ENCODE results near the gene NUDT1. TPM values are rescaled to one million over a fixed set of nuclear protein-coding genes. Genes with fewer than 3 reads are reported as not detected.

Gene NUDT1
- total RNA-seq, 1 donor from 2014 or later: 19.2 TPM

DNA sequence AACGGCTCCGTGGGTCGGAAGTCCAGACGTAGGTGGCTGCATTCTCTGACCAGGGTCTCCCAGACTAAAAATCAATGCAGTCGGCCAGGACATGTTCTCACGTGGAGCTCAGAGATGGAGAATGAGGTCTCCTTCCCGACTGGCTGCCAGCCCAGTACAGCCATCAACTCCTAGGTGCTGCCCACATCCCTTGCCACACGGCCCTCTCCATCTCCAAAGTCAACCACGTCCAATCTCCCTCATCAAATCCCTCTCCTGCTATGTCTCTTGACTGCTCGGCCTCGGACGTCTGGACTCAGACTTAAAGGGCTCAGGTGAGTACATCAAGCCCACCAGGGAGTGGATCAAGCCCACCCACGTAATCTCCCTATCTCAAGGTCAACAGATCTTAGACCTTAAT lies 16.2 kb upstream of the NUDT1 start:
- no peak for TF ChIP-seq CTCF (IDR thresholded peaks at IDR 0.05; ENCODE audit: unreplicated experiment)
- no peaks in the 10 kb centered on the region for H3K4me1 Mint-ChIP-seq
- H3K9me3 Mint-ChIP-seq: no peaks in the 10 kb centered on the region
- no peak overlapping the region for H3K27ac Mint-ChIP-seq
- DNase-seq (ENCODE audit: low spot score in 2 of 2, unreplicated experiment in 2 of 2): no peak
- no peaks in the 10 kb centered on the region for H3K27me3 Mint-ChIP-seq (ENCODE audit: low read depth)
- H3K36me3 Mint-ChIP-seq: peaks cover 31% of the 10 kb centered on the region
- no peak overlapping the region for H3K4me3 Mint-ChIP-seq

GRCh38 chr7:2227699-2228098 lies 14.3 kb upstream of the NUDT1 start:
- Mint-ChIP-seq H3K4me1 (peaks cover 8% of the 10 kb centered on the region), H3K27ac (no peak overlapping the region), H3K27me3 (ENCODE audit: low read depth) (no peaks in the 10 kb centered on the region), H3K9me3 (no peaks in the 10 kb centered on the region), H3K4me3 (no peak overlapping the region), H3K36me3 (peaks cover 23% of the 10 kb centered on the region)
- no peak for DNase-seq (ENCODE audit: low spot score in 2 of 2, unreplicated experiment in 2 of 2)
- no peak for TF ChIP-seq CTCF (IDR thresholded peaks at IDR 0.05; ENCODE audit: unreplicated experiment)

DNA sequence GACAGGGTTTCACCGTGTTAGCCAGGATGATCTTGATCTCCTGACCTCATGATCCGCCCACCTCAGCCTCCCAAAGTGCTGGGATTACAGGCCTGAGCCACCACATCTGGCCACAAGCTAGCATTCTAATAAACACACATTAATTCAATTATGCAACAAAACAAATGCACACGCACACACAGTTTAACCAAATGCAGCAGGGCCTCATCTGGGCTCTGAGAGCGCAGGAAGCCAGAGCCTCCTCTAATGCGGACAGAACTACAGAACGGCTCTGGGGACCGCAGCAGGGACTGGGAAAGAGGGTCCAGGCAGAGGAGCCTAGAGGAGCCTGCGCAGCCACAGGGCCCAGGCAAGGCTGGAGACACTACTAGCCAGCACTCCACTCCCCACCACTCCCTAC lies 13.1 kb upstream of the NUDT1 start:
- H3K4me1 Mint-ChIP-seq: peaks cover 14% of the 10 kb centered on the region
- no peak overlapping the region for H3K27ac Mint-ChIP-seq
- H3K36me3 Mint-ChIP-seq: peaks cover 22% of the 10 kb centered on the region
- DNase-seq (ENCODE audit: low spot score in 2 of 2, unreplicated experiment in 2 of 2): no peak
- H3K27me3 Mint-ChIP-seq (ENCODE audit: low read depth): no peaks in the 10 kb centered on the region
- no peaks in the 10 kb centered on the region for H3K9me3 Mint-ChIP-seq
- H3K4me3 Mint-ChIP-seq: no peak overlapping the region
- no peak for TF ChIP-seq CTCF (IDR thresholded peaks at IDR 0.05; ENCODE audit: unreplicated experiment)

GRCh38 chr7:2229467-2229866 lies 12.6 kb upstream of the NUDT1 start:
- no peaks in the 10 kb centered on the region for H3K27me3 Mint-ChIP-seq (ENCODE audit: low read depth)
- no peak for DNase-seq (ENCODE audit: low spot score in 2 of 2, unreplicated experiment in 2 of 2)
- peaks cover 19% of the 10 kb centered on the region for H3K36me3 Mint-ChIP-seq
- H3K9me3 Mint-ChIP-seq: no peaks in the 10 kb centered on the region
- no peak overlapping the region for H3K27ac Mint-ChIP-seq
- H3K4me3 Mint-ChIP-seq: no peak overlapping the region
- no peak for TF ChIP-seq CTCF (IDR thresholded peaks at IDR 0.05; ENCODE audit: unreplicated experiment)
- H3K4me1 Mint-ChIP-seq: peaks cover 14% of the 10 kb centered on the region

DNA sequence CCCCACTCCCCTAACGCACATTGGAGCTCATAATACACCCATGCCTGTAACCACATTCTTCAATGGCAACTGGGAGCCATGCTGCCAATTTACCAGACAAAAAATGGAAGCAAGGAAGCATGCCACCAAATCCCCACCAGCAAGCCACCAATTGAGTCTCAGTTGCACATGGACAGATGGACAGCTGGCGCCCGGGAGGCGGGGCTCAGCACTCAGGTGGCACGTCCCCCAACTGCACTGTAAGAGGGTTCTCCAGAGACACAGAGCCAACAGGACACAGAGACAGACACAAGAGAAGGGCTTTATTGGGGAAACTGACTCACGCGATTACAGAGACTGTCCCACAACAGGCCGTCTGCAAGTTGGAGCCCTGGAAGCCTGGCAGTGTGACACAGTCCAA lies 11.8 kb upstream of the NUDT1 start:
- DNase-seq (ENCODE audit: low spot score in 2 of 2, unreplicated experiment in 2 of 2): no peak
- Mint-ChIP-seq H3K27ac (no peak overlapping the region), H3K36me3 (peaks cover 24% of the 10 kb centered on the region), H3K9me3 (no peaks in the 10 kb centered on the region), H3K27me3 (ENCODE audit: low read depth) (no peaks in the 10 kb centered on the region), H3K4me1 (peaks cover 14% of the 10 kb centered on the region), H3K4me3 (no peak overlapping the region)
- TF ChIP-seq CTCF (IDR thresholded peaks at IDR 0.05; ENCODE audit: unreplicated experiment): no peak

GRCh38 chr7:2230882-2231281 lies 11.1 kb upstream of the NUDT1 start:
- TF ChIP-seq CTCF (IDR thresholded peaks at IDR 0.05; ENCODE audit: unreplicated experiment): no peak
- H3K27me3 Mint-ChIP-seq (ENCODE audit: low read depth): no peaks in the 10 kb centered on the region
- DNase-seq (ENCODE audit: low spot score in 2 of 2, unreplicated experiment in 2 of 2): no peak
- H3K4me1 Mint-ChIP-seq: peaks cover 14% of the 10 kb centered on the region
- H3K36me3 Mint-ChIP-seq: peaks cover 20% of the 10 kb centered on the region
- no peak overlapping the region for H3K27ac Mint-ChIP-seq
- H3K9me3 Mint-ChIP-seq: no peaks in the 10 kb centered on the region
- H3K4me3 Mint-ChIP-seq: no peak overlapping the region
